Transverse colon (tissue), 1 donor: Measurements from ENCODE around the gene C5AR1.
"Not testable (repeated sequence)": the region's sequence is repeated elsewhere in the genome, so short reads cannot be mapped to it uniquely, and the experiment has no call there.

Experiments
- EP300 ChIP-seq: sonication (generic); formaldehyde crosslinking; IDR thresholded peaks from one replicate; pipeline ENCODE4 v1.6.1; 2017; ENCODE audit warnings: antibody characterized with exemption, low read depth
- POLR2A ChIP-seq: fragments of 450-650 bp; IDR thresholded peaks from one replicate; pipeline ENCODE4 v1.6.1; 2016; ENCODE audit warnings: antibody characterized with exemption, mild to moderate bottlenecking, moderate library complexity

DNA sequence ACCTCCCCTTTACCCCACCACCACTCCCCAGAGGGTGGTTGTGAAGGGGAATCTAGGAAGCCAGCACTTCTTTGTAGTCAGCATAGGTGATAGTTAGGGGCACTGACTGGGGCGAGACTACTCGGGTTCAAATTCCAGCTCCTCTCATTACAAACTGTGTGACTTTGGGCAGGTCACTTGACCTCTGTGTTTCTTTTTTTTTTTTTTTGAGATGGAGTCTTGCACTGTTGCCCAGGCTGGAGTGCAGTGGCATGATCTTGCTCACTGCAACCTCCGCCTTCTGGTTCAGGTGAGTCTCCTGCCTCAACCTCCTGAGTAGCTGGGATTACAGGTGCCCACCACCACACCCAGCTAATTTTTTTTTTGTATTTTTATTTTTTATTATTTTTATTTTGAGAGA lies 33.1 kb upstream of the C5AR1 start:
- not testable (repeated sequence) for TF ChIP-seq POLR2A, EP300
